ENCODE measurements around the gene TUBA3C.
"Not testable (repeated sequence)": the region's sequence is repeated elsewhere in the genome, so short reads cannot be mapped to it uniquely, and the experiment has no call there.

The TUBA3C gene

DNA sequence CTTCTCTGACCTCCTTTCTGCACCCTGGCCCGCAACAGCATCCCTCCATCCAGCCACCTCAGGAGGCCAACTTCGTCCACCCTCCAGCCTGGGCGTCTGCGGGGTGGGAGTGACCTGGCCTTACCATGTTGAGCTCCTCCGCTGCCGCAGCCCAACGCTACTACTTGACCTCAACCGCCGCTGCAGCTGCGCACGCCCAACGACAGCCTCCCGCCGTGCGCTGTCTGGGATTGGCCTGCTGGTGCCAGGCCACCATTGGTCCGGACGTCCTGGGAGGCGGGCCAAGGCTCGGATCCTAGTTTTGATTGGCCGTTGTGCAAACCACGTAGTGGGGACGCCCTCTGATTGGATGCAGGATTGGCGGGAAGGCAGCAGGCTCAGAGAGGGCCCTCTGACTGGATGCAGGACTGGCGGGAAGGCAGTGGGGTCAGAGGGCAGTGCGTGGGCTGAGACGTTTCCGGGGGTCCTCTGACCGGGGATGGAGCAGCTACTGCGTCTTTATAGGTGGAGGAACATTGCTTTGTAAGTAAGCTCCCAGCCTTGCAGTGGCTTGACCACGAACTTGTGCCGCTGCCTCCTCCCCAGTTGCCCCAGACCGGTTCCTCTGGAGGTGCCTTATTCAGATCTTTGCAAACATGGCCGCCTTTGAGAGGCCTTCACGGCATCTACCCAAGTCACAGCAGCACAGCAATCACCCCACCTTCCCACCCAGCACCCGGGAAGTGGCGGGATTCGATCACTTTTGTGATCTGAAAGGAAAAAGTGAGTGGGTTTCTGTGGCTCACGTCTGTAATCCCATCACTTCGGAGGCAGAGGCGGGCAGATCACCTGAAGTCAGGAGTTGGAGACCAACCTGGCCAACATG is at the start of gene TUBA3C:
Gene TUBA3C, minus strand, starts transcription at position 204 of the 865 bp plus-strand sequence. Its CDS starts 77 bp downstream, at position 127.
- no peak for DNase-seq

DNA sequence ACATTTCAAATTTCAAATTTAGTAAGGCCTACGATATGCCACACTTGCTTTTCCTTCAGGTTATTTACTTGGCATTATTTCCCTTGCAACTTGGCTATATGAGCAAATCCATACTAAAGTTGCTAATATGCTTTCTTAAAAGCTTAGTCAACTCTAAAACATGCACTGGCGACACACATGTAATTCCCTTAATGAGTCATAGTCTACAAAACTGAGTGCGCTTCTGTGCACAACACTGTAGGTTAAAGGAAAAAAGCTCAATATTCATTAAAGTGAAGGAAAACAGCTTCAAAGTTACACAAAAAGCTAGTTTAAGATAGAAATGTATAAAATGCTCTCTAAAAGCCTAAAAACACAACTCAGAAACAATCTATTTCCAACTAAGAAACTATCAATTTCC is 25.8 kb upstream of the TUBA3C start:
- not testable (repeated sequence) for DNase-seq

DNA sequence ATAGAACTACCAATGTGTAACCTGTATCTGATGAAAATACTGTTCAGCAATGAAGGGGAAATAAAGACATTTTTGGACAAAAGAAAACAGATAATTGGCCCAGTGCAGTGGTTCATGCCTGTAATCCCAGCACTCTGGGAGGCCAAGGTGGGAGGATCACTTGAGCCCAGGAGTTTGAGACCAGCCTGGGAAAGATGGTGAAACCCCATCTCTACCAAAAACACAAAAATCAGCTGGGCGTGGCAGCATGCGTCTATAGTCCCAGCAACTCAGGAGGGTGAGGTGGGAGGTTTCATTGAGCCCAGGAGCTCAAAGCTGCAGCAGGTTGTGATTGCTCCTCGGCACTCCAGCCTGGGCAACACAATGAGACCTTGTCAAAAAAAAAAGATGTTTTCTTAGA is 11.0 kb upstream of the TUBA3C start:
- DNase-seq: not testable (repeated sequence)

DNA sequence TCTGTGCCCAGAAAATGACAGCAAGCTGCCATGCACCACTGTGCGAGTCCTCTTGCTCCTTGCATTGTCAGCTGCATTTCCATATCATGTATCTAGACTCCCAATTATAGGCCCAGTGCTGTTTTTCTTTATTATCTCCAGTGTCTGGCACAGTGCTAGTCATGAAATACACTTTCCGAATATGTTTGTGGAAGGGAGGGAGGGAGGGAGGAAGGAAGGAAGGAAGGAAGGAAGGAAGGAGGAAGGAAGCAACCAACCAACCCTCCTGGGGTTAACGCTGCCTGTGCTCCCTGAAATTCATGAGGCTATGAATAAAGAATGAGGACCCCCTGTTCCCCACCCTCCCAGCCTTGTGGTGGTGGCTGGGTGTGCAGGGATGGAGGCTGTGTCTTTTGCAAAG is 8.3 kb upstream of the TUBA3C start:
- DNase-seq: not testable (repeated sequence)

DNA sequence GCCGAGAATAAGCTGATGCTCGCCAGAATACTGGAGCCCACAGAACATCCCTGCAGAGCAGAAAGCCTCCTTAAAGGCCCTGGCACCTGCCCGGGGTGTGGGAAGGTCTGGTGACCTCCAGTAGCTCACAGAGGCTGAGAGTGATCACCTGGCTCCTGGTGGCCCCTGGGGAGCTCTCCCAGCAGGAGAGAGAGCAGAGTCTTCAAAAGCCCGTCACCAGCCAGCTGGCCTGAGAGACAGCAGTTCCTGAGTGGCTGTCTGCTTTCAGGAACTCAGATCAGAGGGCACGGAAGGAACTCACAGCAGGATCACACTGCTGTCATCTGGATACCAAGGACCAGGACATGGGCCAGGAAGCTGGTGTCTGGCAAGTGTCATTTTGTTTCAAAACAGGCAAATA is 7.7 kb upstream of the TUBA3C start:
- not testable (repeated sequence) for DNase-seq

DNA sequence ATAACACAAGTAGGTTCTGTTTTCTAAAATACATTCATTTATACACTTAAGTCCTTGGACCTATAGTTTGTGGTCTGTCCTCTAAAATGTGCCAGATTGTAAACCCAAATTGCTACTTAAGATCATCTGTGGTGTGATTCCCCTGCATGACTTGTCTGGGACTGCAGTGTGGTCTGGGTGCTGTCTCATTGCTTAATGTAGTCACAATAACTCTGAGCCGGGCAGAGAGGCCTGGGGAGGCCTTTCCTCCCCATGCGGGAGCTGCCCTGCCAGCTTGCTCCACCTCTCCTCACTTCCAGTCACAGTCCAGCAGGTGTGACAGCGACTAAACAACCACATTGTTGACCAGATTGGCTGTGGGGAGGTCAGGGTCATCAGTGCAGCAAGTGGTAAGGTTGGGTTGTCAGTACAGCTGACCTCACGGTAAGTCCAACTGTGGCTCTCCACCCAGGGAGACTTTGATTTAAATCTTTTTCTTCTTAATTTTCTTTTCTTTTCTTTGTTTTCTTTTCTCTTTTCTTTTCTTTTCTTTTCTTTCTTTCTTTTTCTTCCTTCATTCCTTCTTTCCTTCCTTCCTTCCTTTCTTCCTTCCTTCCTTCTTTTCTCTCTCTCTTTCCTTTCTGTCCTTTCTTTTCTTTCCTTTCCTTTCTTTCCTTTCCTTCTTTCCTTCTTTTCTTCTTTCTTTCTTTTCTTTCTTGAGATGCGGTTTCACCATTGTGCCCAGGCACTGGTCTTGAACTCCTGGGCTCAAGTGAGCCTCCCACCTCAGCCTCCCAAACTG is 4.4 kb upstream of the TUBA3C start:
- no peak for DNase-seq

DNA sequence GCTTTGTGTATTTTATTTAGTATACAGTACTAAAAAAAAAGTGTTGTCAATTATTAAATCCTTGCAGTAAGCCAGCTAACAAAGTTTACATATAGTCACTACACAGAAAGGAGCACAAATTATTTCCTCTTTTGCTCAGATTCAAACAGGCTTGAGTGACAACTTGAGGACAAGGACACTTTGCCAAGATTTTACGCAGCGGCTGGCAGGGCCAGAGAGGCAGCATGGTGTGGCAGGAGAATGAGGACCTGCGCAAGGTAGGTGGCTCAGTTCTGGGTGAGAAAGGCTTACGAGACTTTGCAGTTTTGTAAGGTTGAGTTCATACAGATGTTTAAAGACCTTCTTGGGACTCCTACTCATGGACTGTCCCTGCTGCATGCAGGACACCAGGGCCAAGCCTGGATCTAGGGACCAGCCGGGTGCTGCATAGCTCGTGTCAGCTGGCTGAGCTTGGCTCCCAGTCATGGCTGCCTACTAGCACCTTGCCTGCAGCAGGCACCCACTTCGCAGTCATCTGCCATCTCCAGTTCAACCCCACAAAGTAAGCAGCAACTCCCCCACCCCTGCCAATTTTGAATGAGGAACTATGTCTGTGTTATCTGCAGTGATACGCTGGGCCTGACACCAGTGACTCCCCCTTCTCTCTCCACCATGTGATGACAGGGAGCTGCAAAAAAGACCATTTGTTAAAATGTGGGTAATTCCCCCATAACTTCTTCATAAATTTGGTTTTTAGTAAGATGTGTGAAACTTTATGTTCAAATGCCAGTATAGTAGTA is 3.7 kb upstream of the TUBA3C start:
- DNase-seq: no peak

DNA sequence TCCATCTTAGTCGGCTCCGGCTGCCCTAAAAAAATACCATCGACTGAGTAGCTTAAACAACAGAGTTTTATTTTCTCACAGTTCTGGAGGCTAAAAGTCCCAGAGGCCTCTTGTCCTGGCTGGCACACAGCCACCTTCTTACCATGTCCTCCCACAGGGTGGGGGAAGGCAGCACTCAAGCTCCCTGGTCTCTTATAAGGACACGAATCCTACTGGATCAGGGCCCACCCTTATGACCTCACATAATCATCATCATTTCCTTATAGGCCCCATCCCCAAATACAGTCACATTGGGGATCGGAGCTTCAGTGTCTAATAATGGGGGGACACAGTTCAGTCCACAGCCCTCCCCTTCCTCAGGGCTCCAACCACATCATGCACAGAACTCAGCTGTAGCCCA is 2.6 kb upstream of the TUBA3C start:
- no peak for DNase-seq

DNA sequence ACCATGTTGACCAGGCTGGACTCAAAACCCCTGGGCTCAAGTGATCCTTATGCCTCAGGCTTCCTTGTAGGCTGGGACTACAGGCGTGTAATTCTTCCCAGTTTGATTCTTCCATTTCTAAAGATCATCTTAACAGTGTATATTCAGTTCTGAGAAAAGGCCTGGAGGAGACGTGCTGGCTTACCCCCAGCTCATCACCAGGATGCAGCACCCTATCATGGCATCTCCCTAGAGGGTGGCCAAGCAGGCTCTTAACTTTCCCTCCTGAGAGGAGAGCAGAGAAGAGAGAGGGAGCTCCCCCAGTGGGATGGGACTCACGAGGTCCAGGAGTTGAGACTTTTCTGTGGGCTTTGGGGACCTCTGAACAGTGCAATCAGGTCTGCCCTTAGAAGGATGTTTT is 2.1 kb upstream of the TUBA3C start:
- no peak for DNase-seq

DNA sequence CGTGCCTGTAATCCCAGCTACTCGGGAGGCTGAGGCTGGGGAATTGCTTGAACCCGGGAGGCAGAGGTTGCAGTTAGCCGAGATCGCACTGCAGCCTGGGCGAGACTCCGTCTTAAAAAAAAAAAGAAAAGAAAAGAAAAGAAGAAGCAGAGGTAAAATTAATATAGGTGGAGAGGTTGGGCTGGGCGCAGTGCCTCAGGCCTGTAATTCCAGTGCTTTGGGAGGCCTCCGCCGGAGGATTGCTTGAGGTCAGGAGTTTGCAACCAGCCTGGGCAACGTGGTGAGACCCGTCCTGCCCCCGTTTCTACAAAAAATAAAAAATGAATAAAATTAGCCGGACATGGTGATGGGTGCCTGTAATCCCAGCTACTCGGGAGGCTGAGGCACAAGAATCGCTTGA is 912 bp upstream of the TUBA3C start:
- no peak for DNase-seq

DNA sequence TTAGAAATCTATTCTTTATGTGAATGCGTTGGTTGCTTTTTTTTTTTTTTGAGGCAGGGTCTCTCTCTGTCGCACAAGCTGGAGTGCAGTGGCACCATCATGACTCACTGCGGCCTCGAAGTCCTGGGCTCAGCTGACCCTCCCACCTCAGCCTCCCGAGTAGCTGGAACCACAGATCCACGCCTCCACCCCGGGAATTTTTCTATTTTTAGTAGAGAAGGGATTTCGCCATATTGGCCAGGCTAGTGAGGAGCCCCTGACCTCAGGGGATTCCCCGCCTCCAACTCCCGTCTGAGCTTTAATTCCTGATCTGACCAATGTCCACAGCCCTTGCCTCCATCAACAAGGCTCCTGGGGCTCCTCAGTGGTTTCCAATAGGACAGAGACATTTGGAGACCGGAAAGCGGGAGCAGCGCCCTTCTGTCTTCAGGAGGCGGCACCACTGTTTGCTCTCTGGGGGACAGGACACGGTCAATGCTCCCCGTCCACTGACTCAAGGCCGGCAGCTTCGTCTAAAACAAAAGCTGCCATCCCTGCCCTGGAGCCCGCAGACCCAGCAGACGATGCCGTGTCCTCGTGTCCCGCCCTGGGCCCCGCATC is 503 bp downstream of the TUBA3C start:
- DNase-seq: no peak

DNA sequence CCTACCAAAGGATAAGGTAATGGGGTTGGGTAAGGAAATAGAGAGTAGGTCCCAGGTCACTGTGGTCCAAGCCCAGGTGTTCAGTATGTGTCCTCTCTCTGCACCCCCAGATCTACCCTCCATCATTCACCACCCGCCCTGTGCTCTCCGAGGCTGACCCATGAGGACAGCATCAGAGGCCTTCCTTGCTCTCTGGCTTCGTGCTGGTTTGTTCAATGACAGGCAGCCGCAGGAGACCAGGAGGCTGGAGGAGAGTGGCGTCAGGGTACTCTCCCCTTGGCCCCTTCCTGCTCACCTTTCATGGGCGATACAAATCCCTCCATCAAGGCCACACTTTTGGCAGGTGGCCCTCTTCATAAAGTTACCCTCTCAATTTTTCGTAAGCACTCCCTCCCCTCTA is 1.7 kb downstream of the TUBA3C start:
- DNase-seq: no peak

DNA sequence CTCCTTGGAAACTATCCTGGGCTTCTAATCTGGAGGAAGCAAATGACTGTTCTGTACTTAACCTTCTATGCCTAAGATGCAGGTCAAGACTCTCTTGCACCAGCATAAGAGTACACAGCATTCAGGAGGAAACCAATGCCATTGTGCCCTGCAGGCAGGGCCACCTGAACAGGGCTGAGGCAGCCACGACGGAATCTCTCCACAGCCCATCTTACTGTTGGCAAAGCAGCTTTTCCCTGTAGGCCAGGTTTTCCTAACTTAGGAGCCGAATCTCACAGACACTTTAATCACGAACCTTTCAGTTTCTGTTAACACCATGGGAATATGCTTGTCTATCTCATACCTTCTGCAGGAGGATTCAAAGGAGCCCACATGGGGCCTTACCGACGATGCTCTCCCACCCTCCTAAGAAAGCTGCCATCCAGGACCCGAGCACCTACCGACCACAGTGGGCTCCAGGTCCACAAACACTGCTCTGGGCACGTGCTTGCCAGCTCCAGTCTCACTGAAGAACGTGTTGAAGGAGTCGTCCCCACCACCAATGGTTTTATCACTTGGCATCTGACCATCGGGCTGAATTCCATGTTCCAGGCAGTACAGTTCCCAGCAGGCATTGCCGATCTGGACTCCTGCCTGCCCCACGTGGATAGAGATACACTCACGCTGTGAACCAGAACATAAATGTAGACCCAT is 2.6 kb downstream of the TUBA3C start:
- no peak for DNase-seq

DNA sequence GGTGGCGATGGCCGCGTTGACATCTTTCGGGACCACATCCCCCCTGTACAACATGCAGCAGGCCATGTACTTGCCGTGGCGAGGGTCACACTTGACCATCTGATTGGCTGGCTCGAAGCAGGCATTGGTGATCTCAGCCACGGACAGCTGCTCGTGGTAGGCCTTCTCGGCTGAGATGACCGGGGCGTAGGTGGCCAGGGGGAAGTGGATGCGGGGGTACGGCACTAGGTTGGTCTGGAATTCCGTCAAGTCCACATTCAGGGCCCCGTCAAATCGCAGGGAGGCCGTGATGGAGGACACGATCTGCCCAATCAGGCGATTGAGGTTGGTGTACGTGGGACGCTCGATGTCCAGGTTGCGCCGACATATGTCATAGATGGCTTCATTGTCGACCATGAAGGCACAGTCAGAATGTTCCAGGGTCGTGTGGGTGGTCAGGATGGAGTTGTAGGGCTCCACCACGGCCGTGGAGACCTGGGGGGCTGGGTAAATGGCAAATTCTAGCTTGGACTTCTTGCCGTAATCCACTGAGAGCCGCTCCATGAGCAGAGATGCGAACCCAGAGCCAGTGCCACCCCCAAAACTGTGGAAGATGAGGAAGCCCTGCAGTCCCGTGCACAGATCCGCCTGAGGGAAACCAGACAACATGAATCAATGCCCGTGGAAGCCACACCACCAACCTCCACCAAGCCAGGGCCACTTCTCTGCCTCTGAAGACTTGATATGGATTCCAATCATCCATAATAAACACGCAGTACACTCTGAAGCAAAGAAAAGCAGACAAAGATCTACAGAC is 4.4 kb downstream of the TUBA3C start:
- DNase-seq: not testable (repeated sequence)

DNA sequence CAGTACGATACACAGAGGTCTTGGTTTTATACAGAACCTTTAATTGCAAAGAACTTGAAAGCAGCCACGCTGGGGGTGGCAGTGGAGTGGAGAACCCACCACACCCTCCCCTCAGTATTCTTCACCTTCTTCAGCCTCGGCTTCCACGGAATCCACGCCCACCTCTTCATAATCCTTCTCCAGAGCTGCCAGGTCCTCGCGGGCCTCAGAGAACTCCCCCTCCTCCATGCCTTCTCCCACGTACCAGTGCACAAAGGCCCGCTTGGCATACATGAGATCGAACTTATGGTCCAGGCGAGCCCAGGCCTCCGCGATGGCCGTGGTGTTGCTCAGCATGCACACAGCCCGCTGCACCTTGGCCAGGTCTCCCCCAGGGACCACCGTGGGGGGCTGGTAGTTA is 7.9 kb downstream of the TUBA3C start:
- no peak for DNase-seq

DNA sequence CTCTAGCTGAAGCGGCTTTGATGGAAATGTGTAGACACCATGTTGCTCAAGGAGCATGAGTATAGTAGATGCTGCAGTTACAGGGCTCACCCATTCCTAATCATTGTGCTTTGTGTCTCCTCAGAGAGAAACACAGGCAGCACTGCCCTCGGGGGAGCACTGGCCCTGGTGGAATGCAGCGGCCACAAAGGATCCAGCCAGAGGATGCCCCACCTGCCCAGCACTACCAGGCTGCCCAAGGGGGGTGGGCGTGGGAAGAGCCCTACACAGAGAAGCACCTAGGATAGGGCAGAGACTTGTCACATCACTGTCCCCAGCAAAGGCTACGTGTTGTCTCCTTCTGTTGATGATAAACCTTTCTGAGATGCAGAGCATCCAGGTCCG is 9.0 kb downstream of the TUBA3C start:
- no peak for DNase-seq

DNA sequence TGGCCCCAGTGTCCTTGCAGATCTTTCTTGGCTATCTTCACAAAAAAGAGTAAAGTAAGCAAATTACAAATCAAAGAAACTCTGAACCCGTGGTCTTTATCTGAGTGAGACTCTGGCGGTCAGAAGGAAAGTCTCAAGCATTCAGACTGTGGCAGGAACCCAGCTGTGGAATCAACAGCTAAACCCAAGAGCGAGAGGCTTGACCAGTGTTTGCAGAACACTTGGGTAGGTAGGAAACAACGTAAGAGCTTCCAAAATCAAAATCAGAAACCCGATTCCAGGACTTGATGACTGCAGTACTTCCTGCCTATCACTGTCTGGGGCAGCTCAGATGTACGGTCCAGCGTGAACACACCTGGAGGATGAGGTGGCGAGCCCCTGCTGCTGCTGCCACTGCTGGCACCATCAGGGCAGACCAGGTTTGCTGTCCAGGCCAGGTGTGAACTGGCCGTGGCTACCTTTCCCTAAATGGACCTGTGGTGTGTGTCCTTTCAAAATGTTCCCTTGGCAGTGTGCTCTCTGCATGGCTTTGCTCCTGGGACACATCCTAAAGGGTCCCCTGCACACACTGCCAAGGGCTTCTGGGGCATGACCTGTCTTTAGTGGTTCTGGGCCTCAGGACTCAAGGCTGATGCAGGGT is 9.5 kb downstream of the TUBA3C start:
- DNase-seq: no peak

DNA sequence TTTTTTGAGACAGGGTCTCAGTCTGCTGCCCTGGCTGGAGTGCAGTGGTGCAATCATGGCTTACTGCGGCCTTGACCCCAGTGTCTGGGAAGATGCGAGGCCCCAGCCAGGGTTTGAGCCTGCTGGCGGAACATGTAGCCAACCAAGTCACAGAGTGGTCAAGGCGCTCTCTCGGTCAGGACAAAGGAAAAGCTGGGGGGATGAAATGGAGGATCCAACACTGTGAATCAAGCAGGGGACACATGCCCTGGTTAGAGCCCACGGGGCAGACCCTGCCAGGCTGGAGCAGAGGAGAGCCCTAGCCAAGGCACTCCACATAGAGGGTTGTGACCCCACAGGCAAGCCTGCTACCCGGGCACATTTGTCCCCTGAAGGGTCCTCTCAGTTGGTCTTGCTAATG is 10.1 kb downstream of the TUBA3C start:
- no peak for DNase-seq

DNA sequence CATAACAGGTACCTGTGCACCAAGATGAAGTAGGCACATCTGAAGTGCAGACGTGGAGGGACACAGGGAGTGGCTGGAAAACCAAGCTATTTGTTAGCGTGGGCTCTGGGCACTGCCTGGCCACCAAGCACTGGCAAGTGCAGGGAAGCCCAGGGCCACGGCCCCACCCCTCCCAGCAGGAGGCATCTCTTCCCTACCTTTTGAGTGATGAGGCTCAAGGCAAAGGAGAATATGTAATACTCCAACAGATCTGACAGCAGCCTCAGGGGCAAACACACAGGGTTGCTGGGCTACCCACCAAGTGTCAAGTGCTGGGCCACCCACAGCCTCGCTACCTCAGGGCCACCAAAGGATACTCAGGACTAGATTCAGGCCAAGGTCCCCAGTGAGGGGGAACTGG is 11.6 kb downstream of the TUBA3C start:
- DNase-seq: no peak

DNA sequence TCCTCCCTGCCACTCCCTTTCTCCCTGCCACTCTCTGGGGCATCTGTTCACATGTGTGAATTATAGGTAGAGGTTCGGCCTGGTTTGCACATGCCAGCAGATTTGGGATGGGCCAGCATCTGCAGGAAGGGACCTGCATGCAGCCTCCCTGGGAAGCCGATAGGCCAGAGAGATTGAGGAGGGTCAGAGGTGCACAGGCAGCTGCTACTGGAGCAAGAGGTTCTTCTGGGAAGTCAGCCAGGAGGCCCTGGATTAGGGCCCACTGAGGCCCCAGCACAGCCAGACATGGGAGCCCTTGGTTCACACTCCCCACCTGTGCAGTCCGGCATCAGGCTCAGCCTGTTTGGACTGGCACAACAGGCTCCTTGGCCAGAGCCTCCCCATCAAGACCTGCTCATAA is 12.1 kb downstream of the TUBA3C start:
- no peak for DNase-seq

DNA sequence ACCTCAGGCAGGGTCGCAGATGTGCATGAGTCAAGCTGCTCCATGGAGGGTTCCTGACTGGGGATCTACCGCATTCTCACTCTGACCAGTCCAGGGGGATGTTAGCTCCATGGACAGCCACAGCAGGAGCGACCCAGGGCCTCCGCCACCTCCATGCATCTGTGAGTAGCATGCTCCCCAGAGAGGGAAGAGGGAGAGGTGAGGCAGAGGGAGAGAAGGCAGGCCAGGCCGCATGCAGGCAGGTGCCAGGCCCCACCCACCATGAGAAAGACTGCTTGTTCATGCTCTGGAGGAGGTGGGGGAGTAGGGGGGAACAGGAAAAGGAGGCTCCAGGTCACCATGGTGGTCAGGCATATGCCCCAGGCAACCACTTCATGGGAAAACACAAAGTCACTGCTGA is 20.3 kb downstream of the TUBA3C start:
- no peak for DNase-seq

Measured in DMS 273 treated with DMSO at 0.1 percent for 48 hours (cell line).